ENCODE results near the gene PRPF8.

The PRPF8 gene

DNA sequence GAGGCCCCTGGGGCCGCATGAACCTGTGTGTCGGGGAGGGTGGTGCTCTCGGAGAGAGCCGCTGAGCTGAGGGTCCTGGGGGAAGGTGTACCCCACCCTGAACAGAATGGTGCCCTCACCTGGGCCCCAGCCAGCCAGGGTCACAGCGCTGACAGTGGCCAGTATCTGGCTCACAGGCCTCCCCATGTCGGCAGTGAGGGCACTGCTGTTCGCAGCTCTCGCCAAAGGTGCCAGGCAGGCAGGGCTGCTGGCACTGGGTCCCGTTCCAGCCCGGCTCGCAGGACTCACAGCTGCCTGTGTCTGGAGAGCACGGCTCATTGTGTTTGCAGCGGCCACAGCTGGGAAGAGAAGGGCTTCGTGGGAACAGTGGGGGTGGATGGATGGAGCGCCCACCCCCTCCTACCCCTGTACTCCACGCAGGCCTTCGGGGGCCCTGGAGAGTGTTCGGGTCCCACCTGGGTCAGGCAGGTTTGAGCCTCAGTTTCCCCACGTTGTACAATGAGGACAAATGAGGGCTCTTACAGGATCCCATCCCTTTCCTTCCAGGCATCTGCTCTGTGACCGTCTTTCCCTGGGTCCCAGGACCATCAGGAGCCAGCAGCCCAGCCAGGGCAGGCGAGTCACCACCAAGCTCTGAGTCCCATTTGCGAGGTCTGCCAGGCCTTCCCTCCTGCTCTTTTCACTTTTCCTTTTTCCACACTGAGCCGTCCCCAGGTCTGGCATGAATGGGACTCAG, 44.2 kb downstream of the PRPF8 start:
- TF ChIP-seq, protein P1, sequence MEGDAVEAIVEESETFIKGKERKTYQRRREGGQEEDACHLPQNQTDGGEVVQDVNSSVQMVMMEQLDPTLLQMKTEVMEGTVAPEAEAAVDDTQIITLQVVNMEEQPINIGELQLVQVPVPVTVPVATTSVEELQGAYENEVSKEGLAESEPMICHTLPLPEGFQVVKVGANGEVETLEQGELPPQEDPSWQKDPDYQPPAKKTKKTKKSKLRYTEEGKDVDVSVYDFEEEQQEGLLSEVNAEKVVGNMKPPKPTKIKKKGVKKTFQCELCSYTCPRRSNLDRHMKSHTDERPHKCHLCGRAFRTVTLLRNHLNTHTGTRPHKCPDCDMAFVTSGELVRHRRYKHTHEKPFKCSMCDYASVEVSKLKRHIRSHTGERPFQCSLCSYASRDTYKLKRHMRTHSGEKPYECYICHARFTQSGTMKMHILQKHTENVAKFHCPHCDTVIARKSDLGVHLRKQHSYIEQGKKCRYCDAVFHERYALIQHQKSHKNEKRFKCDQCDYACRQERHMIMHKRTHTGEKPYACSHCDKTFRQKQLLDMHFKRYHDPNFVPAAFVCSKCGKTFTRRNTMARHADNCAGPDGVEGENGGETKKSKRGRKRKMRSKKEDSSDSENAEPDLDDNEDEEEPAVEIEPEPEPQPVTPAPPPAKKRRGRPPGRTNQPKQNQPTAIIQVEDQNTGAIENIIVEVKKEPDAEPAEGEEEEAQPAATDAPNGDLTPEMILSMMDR (IDR thresholded peaks at IDR 0.05; ENCODE audit: insufficient read depth, low read length, poor library complexity, severe bottlenecking), result no peak
- DNase-seq (ENCODE audit: extremely low read depth, insufficient read length), result no peak
- H3K4me3 ChIP-seq (replicated peaks; ENCODE audit: low read depth, low read length), result no peak overlapping the region
- H3K36me3 ChIP-seq (ENCODE audit: control insufficient read depth, insufficient read depth, low read length), result no peaks in the 10 kb centered on the region
- no peaks in the 10 kb centered on the region for H3K27me3 ChIP-seq (replicated peaks; ENCODE audit: control insufficient read depth, insufficient read depth, low read length)

DNA sequence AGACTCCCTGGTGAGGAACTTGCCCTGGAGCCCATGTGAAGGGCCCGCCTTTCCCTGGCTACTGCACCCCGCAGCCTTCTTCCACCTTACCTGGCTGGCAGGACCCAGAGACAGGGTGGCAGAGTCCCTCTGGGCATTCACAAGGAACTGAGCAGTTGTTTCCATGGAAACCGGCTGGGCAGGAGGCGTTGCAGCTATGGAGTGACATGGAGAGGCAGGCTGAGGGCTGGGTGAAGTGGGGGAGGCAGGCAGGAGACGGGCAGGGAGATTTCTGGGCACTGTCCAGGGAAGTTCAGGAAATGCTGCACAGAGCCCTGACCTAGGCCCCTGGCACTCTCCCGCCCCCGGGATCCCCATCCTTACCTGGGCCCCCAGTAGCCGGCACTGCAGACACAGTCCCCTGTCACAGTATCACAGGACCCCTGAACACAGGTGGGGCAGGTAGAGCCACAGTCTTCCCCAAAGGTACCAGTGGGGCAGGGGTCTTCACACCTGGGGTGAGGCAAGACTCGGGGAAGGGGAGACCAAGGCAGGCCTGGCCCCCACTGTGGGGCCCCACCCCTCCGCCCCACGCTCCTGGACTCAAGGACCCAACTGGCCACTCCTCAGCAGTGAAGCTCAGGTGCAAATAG, 45.0 kb downstream of the PRPF8 start:
- DNase-seq (ENCODE audit: extremely low read depth, insufficient read length), result no peak
- Histone ChIP-seq H3K36me3 (ENCODE audit: control insufficient read depth, insufficient read depth, low read length) (no peaks in the 10 kb centered on the region), H3K4me3 (replicated peaks; ENCODE audit: low read depth, low read length) (no peak overlapping the region), H3K27me3 (replicated peaks; ENCODE audit: control insufficient read depth, insufficient read depth, low read length) (no peaks in the 10 kb centered on the region)
- TF ChIP-seq, protein P1 (IDR thresholded peaks at IDR 0.05; ENCODE audit: insufficient read depth, low read length, poor library complexity, severe bottlenecking), result no peak

DNA sequence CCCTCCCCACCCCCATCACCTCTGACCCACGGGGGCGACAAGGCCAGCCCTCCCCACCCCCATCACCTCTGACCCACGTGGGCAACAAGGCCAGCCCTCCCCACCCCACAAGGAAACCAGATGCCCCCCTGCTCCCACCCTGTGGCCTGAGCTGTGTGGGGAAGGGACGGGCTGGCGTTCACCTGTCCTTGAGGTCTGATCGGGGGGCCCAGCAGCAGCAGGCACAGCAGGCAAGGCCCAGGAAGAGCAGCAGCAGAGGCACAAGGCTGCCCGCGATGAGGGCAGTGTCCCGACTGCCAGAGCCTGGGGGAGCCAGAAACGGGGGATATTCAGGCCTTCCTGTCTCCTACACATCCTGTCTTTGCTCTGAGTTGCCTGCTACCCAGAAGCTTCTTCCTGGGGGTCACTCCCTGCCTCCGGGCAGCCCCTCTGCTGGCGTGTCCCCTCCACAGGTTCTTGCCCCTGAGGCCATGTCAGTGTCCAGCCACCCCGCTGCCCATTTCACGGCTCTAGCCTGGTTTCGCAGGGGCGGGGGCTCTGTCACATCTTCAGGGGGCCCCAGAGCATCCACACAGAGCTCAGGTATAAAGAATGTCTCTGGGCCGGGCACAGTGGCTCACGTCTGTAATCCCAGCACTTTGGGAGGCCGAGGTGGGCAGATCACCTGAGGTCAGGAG, 45.9 kb downstream of the PRPF8 start:
- no peaks in the 10 kb centered on the region for H3K27me3 ChIP-seq (replicated peaks; ENCODE audit: control insufficient read depth, insufficient read depth, low read length)
- no peak overlapping the region for H3K4me3 ChIP-seq (replicated peaks; ENCODE audit: low read depth, low read length)
- TF ChIP-seq, protein P1 (IDR thresholded peaks at IDR 0.05; ENCODE audit: insufficient read depth, low read length, poor library complexity, severe bottlenecking), result no peak
- H3K36me3 ChIP-seq (ENCODE audit: control insufficient read depth, insufficient read depth, low read length), result no peaks in the 10 kb centered on the region
- DNase-seq (ENCODE audit: extremely low read depth, insufficient read length), result no peak

DNA sequence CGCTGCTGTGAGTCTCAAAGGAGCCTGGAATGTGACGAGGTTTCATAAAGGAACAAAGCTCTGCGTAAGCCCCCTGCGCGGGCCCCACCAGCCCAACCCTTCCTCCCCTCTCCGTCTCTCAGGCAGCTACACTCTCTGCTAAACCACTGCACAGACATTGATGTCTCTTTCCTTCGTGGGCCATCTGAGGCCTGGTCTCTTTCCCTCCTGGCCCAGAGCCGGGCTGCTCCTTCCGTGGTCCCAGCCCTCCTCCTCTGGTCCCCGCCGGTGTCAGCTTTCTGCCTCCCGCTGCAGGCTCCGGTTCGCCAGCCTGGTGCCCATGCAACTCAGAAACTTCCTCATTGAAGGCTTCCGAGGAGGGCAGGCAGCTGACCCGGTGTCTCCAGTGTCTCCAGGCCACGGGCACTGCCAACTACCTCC, 46.5 kb downstream of the PRPF8 start:
- no peaks in the 10 kb centered on the region for H3K27me3 ChIP-seq (replicated peaks; ENCODE audit: control insufficient read depth, insufficient read depth, low read length)
- TF ChIP-seq, protein P1 (IDR thresholded peaks at IDR 0.05; ENCODE audit: insufficient read depth, low read length, poor library complexity, severe bottlenecking), result no peak
- H3K4me3 ChIP-seq (replicated peaks; ENCODE audit: low read depth, low read length), result no peak overlapping the region
- H3K36me3 ChIP-seq (ENCODE audit: control insufficient read depth, insufficient read depth, low read length), result no peaks in the 10 kb centered on the region
- DNase-seq (ENCODE audit: extremely low read depth, insufficient read length), result no peak

DNA sequence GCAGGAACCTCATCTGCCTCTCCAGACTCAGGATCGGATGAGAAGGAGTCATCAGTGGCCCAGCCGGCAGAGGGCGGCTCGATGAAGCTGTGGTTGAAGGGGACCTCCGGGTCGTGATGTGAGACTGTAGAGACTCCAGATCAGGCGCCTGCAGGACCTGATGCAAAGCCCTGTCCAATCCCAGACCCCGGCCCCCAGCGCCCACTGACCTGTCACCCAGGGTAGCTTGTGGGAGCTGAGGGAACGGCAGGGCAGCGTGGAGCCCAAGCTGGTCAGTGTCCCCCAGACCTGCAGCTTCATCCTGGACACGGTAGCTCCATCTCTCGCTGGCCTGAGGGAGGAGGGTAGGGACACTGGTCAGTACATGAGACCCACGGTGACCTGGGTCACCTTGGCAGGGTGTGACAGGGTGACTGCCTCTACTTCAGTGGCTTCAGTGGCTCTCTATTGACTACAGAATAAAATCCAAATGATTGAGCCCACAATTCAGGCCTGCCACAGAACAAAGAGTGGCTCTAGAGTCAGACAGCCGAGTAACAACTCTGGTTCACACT, 47.9 kb downstream of the PRPF8 start:
- no peak for DNase-seq (ENCODE audit: extremely low read depth, insufficient read length)
- H3K27me3 ChIP-seq (replicated peaks; ENCODE audit: control insufficient read depth, insufficient read depth, low read length), result no peaks in the 10 kb centered on the region
- TF ChIP-seq, protein P1 (IDR thresholded peaks at IDR 0.05; ENCODE audit: insufficient read depth, low read length, poor library complexity, severe bottlenecking), result no peak
- H3K36me3 ChIP-seq (ENCODE audit: control insufficient read depth, insufficient read depth, low read length), result no peaks in the 10 kb centered on the region
- no peak overlapping the region for H3K4me3 ChIP-seq (replicated peaks; ENCODE audit: low read depth, low read length)

Measured in GM06990 (cell line).